IPS-NIHi11 (cell line): ENCODE measurements around the gene PGA3.
"Not testable (repeated sequence)": the region's sequence is repeated elsewhere in the genome, so short reads cannot be mapped to it uniquely, and the experiment has no call there.

Source experiments
- DNase-seq: peaks from one replicate; pipeline ENCODE4 v3.0.0; 2012; ENCODE audit warnings: mixed read lengths, low spot score

PGA3 gene

GRCh38 chr11:61252332-61252731 lies 49.0 kb downstream of the PGA3 start:
- DNase-seq, result not testable (repeated sequence)

DNA sequence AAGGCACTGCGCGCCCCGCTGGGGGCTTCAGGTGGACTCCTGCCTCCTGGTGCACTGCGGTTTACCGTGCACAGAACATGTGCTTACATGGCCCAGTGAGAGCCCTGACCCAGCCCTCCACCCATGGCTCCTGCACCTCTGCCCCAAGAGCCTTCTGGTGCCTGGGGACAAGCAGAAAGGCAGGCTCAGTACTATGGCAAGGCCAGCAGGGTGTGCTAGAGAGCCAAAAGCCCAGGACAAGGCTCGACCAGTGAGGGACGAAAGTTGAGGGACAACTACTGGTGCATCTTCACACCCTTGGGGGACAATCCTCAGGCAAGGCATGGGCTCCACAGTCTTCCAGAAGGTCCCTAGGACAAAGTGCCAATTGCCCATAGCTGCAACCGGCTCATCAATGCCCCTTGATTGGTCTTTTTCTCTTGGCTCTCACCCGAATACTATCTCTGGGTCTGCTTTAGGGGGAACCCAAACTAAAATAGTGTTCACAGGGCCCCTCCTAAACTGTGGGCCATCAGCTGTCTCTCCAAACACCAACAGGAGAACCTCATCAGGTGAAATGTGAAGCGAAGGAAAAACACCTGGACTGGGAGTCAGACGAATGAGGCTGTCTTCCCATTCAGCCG lies 51.2 kb downstream of the PGA3 start:
- peak; percentile 93 for DNase-seq

- no peak for DNase-seq
These were observed 53.6 kb downstream of the PGA3 start for GRCh38 chr11:61256710-61257482.

DNA sequence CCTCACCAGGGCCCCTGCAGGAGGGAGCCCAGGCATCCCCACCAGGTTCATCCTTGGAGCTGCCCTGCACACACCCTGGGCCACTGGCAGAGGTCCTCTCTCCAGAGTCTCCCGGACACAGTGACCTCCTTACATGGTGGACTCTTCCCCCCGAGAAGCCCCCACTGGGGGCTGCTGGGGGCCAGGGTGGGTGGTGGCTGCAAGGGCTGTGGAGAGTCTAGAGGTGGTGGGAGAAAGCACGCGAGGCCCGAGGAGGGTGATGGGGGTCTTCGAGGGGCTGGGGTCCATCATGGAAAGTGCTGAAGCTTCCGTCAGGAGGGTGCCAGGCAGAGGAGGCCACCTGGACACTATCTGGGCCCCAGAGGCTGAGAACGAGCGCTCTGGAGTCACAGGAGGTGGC lies 55.2 kb downstream of the PGA3 start:
- no peak for DNase-seq

DNA sequence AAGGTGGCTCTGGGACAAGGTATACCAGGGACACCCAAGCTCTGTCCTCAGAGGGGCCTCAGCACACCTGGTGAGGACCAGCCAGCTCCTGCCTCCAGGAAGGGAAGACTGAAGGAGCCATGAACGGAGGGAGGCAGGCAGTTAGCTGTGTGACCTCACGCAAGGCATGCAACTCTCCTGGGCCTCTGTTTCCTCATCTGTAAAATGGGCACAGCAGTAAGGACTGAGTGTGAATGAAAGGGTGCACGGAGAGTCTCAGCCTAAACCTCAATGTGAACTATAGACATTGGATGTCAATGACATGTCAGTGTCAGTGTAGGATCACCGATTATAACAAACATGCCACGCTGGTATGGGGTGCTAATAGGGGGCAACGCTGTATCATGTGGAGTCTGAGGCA lies 56.0 kb downstream of the PGA3 start:
- DNase-seq, result no peak
